Measurements from ENCODE around the gene RELB. TPM values are rescaled to one million over a fixed set of nuclear protein-coding genes. Genes with fewer than 3 reads are reported as not detected.
"Not testable (repeated sequence)": the region's sequence is repeated elsewhere in the genome, so short reads cannot be mapped to it uniquely, and the experiment has no call there.

Gene RELB
- total RNA-seq, 3 donors from 2014 or later: 20.9 to 30.3 (median 21.1) TPM

GRCh38 chr19:44968118-44968517 lies 33.1 kb upstream of the RELB start:
- no peaks in the 10 kb centered on the region for H3K36me3 ChIP-seq (ENCODE audit: low read depth)

GRCh38 chr19:44968670-44969069 lies 32.6 kb upstream of the RELB start:
- no peak for DNase-seq
- Histone ChIP-seq H3K4me3 (no peak overlapping the region), H3K4me1 (ENCODE audit: low read depth) (no peaks in the 10 kb centered on the region), H3K36me3 (ENCODE audit: low read depth) (no peaks in the 10 kb centered on the region), H3K9me3 (no peaks in the 10 kb centered on the region)
- no peak for ATAC-seq
- intact Hi-C loops (cut with DNase I, micrococcal nuclease): no loop called here
- TF ChIP-seq CTCF (IDR thresholded peaks at IDR 0.05): no peak

More at GRCh38 chr19:44968118-44968517, 33.1 kb upstream of the RELB start:
- no peak overlapping the region for H3K4me3 ChIP-seq
- no peaks in the 10 kb centered on the region for H3K4me1 ChIP-seq (ENCODE audit: low read depth)
- H3K9me3 ChIP-seq: no peaks in the 10 kb centered on the region
- TF ChIP-seq CTCF (IDR thresholded peaks at IDR 0.05): no peak
- intact Hi-C loops (cut with DNase I, micrococcal nuclease): no loop called here
- DNase-seq: no peak
- no peak for ATAC-seq

GRCh38 chr19:44969437-44969836 lies 31.8 kb upstream of the RELB start:
- no peaks in the 10 kb centered on the region for H3K9me3 ChIP-seq
- ATAC-seq: no peak
- DNase-seq: no peak
- H3K4me3 ChIP-seq: no peak overlapping the region
- no peaks in the 10 kb centered on the region for H3K4me1 ChIP-seq (ENCODE audit: low read depth)
- H3K36me3 ChIP-seq (ENCODE audit: low read depth): peaks cover 3% of the 10 kb centered on the region
- intact Hi-C loops (cut with DNase I, micrococcal nuclease): no loop called here
- no peak for TF ChIP-seq CTCF (IDR thresholded peaks at IDR 0.05)

- H3K4me1 ChIP-seq (ENCODE audit: low read depth); H3K9me3 ChIP-seq; DNase-seq; intact Hi-C loops (cut with DNase I, micrococcal nuclease); H3K4me3 ChIP-seq; H3K36me3 ChIP-seq (ENCODE audit: low read depth); ATAC-seq: not testable (repeated sequence)
Measured at GRCh38 chr19:44971451-44971850, 29.8 kb upstream of the RELB start.

- Histone ChIP-seq H3K9me3 (no peaks in the 10 kb centered on the region), H3K4me1 (ENCODE audit: low read depth) (no peaks in the 10 kb centered on the region), H3K4me3 (no peak overlapping the region), H3K36me3 (ENCODE audit: low read depth) (peaks cover 12% of the 10 kb centered on the region)
- ATAC-seq: no peak
- no peak for TF ChIP-seq CTCF (IDR thresholded peaks at IDR 0.05)
- DNase-seq: no peak
- intact Hi-C loops (cut with DNase I, micrococcal nuclease): no loop called here
Measured at GRCh38 chr19:44972802-44973201, 28.5 kb upstream of the RELB start.

- Histone ChIP-seq H3K36me3 (ENCODE audit: low read depth) (peaks cover 12% of the 10 kb centered on the region), H3K4me1 (ENCODE audit: low read depth) (no peaks in the 10 kb centered on the region), H3K9me3 (no peaks in the 10 kb centered on the region), H3K4me3 (no peak overlapping the region)
- no peak for TF ChIP-seq CTCF (IDR thresholded peaks at IDR 0.05)
- intact Hi-C loops (cut with DNase I, micrococcal nuclease): no loop called here
- ATAC-seq: no peak
- no peak for DNase-seq
Measured at GRCh38 chr19:44973982-44974735, 27.1 kb upstream of the RELB start.

All from mucosa of descending colon (tissue), 3 donors.